ENCODE results near the gene SERPINI1. TPM values are rescaled to one million over a fixed set of nuclear protein-coding genes. Genes with fewer than 3 reads are reported as not detected.

SERPINI1 gene
- total and polyA plus RNA-seq, 2 experiments from 2014 or later = 13.2 to 23.1 TPM

DNA sequence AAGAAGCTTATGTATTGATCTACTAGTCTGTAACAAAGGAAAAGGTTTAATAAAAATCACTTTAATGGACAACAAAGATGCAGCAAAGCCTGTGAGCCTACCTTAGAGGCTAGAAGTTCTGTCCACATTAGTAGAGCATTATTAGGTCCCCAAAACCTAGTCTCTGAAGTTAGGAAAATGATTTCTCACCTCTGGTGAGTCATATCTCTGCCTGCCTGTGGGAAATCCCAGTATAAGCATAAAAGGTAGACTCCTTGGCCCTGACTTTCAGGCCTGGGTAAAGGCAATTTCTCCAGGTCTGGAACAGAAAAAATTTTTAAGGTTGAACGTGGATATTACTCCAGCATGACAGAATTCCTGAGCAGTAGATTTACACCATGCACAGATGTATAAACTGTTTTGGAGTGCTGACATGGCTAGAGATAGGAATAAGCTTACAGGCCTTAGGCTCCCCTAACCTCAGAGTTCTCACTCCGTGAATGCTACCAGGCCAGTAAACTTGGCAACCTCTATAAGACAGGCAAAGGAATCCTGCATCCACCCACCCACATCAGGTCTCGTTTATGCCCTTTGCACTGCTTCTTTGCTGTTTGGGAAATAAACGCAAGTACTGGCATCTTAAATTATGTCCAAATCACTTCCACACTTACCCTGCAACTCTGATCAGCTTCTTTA, 104.1 kb downstream of the SERPINI1 start:
- Histone ChIP-seq H3K27me3 (no peaks in the 10 kb centered on the region), H3K79me2 (no peaks in the 10 kb centered on the region), H3K27ac (no peak overlapping the region), H3K9me3 (ENCODE audit: low read depth) (no peaks in the 10 kb centered on the region), H2AFZ (no peak overlapping the region), H3K9me2 (replicated peaks; ENCODE audit: insufficient read depth) (no peaks in the 10 kb centered on the region), H3K4me3 (no peak overlapping the region), H3K36me3 (replicated peaks; ENCODE audit: insufficient read depth, low read depth) (no peaks in the 10 kb centered on the region), H3K4me2 (no peak overlapping the region), H4K20me1 (ENCODE audit: insufficient read depth, poor library complexity, severe bottlenecking) (no peaks in the 10 kb centered on the region), H3K4me1 (ENCODE audit: insufficient read depth) (no peaks in the 10 kb centered on the region)
- DNase-seq (ENCODE audit: low spot score) = no peak
- TF ChIP-seq EZH2phosphoT487 (IDR thresholded peaks at IDR 0.05; ENCODE audit: low read depth, severe bottlenecking, unreplicated experiment) (no peak), EZH2 (IDR thresholded peaks at IDR 0.05; ENCODE audit: borderline replicate concordance) (no peak)
- TF ChIP-seq, protein P1, sequence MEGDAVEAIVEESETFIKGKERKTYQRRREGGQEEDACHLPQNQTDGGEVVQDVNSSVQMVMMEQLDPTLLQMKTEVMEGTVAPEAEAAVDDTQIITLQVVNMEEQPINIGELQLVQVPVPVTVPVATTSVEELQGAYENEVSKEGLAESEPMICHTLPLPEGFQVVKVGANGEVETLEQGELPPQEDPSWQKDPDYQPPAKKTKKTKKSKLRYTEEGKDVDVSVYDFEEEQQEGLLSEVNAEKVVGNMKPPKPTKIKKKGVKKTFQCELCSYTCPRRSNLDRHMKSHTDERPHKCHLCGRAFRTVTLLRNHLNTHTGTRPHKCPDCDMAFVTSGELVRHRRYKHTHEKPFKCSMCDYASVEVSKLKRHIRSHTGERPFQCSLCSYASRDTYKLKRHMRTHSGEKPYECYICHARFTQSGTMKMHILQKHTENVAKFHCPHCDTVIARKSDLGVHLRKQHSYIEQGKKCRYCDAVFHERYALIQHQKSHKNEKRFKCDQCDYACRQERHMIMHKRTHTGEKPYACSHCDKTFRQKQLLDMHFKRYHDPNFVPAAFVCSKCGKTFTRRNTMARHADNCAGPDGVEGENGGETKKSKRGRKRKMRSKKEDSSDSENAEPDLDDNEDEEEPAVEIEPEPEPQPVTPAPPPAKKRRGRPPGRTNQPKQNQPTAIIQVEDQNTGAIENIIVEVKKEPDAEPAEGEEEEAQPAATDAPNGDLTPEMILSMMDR (IDR thresholded peaks at IDR 0.05; ENCODE audit: poor library complexity) = no peak
- 73% methylated on average over 4 of the region's 4 CpGs for WGBS (ENCODE audit: low lambda C conversion rate, missing lambda C conversion rate)

DNA sequence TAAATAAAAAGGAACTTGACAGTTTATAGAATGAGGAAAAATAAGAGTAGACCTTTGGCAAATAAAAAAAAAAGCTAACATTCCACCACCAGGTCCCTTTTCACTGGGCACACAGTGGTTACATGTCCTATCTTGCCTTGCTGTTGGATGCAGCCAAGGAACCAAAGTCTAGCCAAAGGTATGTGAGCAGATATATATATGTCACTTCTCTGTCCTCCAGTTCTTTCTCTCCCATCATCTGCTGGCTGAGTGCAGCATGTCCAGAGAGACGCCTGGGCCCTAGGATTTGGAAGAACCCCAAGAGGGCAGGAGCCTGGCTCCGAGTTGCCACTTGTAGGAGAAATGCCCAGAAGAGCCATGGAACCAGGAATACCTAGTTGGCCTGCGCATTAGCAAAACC, 104.7 kb downstream of the SERPINI1 start:
- Histone ChIP-seq H3K9me3 (ENCODE audit: low read depth) (no peaks in the 10 kb centered on the region), H2AFZ (no peak overlapping the region), H3K9me2 (replicated peaks; ENCODE audit: insufficient read depth) (no peaks in the 10 kb centered on the region), H3K4me2 (no peak overlapping the region), H3K36me3 (replicated peaks; ENCODE audit: insufficient read depth, low read depth) (no peaks in the 10 kb centered on the region), H4K20me1 (ENCODE audit: insufficient read depth, poor library complexity, severe bottlenecking) (no peaks in the 10 kb centered on the region), H3K79me2 (no peaks in the 10 kb centered on the region), H3K4me3 (no peak overlapping the region), H3K27ac (no peak overlapping the region), H3K4me1 (ENCODE audit: insufficient read depth) (no peaks in the 10 kb centered on the region), H3K27me3 (no peaks in the 10 kb centered on the region)
- no peak for DNase-seq (ENCODE audit: low spot score)
- 62% methylated on average over 3 of the region's 3 CpGs for WGBS (ENCODE audit: low lambda C conversion rate, missing lambda C conversion rate)
- TF ChIP-seq EZH2phosphoT487 (IDR thresholded peaks at IDR 0.05; ENCODE audit: low read depth, severe bottlenecking, unreplicated experiment) (no peak), EZH2 (IDR thresholded peaks at IDR 0.05; ENCODE audit: borderline replicate concordance) (no peak)
- TF ChIP-seq, protein P1 (IDR thresholded peaks at IDR 0.05; ENCODE audit: poor library complexity) = no peak

- Histone ChIP-seq H4K20me1 (ENCODE audit: insufficient read depth, poor library complexity, severe bottlenecking) (no peaks in the 10 kb centered on the region), H2AFZ (no peak overlapping the region), H3K79me2 (no peaks in the 10 kb centered on the region), H3K4me2 (no peak overlapping the region), H3K27ac (no peak overlapping the region), H3K4me3 (no peak overlapping the region), H3K4me1 (ENCODE audit: insufficient read depth) (no peaks in the 10 kb centered on the region), H3K9me2 (replicated peaks; ENCODE audit: insufficient read depth) (no peaks in the 10 kb centered on the region), H3K9me3 (ENCODE audit: low read depth) (no peaks in the 10 kb centered on the region), H3K27me3 (no peaks in the 10 kb centered on the region), H3K36me3 (replicated peaks; ENCODE audit: insufficient read depth, low read depth) (no peaks in the 10 kb centered on the region)
- DNase-seq (ENCODE audit: low spot score) = no peak
- 85% methylated on average over 1 of the region's 1 CpG for WGBS (ENCODE audit: low lambda C conversion rate, missing lambda C conversion rate)
- TF ChIP-seq, protein P1 (IDR thresholded peaks at IDR 0.05; ENCODE audit: poor library complexity) = no peak
- TF ChIP-seq EZH2phosphoT487 (IDR thresholded peaks at IDR 0.05; ENCODE audit: low read depth, severe bottlenecking, unreplicated experiment) (no peak), EZH2 (IDR thresholded peaks at IDR 0.05; ENCODE audit: borderline replicate concordance) (no peak)
Measured at GRCh38 chr3:167843481-167843880, 108.0 kb downstream of the SERPINI1 start.

Measured in hepatocyte (in vitro differentiated cells).